Frontal cortex (tissue), 4 donors: Measurements from ENCODE around the gene NPY2R. TPM values are rescaled to one million over a fixed set of nuclear protein-coding genes. Genes with fewer than 3 reads are reported as not detected.

Experiments
- DNase-seq, 2 donors: peaks; one replicate each; pipeline ENCODE4 v3.0.0; 2012; ENCODE audit warnings: low spot score in 2 of 2
- FAIRE-seq: peaks from 2 replicates; lab custom pipeline; 2012; peaks lifted over from hg19 to GRCh38; lab: Jason Lieb, UNC
- total RNA-seq: library from RNA; depleted of rRNA; stranded (reverse); fragments of >200 nt; gene quantifications from one replicate; pipeline ENCODE4 v1.2.3, GENCODE V29; 2014
- donor health status: control.
- donor health status: control.
- donor health status: control.

Gene NPY2R
- total RNA-seq, 1 donor from 2014 or later, result 12.6 TPM

- FAIRE-seq (no peak), DNase-seq (no peak)
Observed at GRCh38 chr4:155248002-155248896, 39.8 kb downstream of the NPY2R start.

GRCh38 chr4:155249016-155249566, 40.7 kb downstream of the NPY2R start:
- FAIRE-seq, result no peak
- no peak for DNase-seq

DNA sequence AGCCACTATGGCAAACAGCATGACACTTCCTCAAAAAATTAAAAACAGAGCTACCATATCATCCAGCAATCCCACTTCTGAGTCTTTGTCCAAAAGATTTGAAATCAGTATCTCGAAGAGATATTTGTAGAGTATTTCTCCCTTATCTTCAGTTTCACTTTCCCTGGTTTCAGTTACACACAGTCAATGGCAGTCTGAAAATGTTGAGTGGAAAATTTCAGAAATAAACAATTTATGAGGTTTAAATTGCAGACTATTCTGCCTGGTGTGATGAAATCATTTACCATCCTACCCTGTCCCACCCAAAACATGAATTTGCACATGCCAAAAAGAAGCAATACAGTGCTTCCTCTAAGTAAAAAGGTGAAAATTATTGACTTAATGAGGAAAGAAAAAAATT, 43.9 kb downstream of the NPY2R start:
- no peak for FAIRE-seq

DNA sequence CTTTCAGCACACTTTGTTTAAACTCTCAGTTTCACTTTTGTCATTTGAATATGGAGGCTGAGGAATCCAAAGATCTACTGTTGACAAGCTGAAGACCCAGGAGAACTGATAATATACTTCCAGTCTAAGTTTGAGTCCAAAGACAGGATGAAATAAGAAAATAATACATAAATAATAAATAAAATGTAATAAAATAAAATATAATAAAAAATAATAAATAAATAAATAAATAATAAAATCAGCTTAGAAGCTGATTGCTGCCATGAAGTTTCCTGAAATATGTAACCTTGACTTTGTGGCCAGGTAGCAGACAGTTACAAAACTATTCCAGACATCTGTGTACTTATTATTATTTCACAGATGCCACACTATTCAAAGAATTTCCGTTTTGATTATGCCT, 55.0 kb downstream of the NPY2R start:
- FAIRE-seq, result no peak
- no peak for DNase-seq

More for the DNA sequence above, 43.9 kb downstream of the NPY2R start:
- DNase-seq, result no peak

DNA sequence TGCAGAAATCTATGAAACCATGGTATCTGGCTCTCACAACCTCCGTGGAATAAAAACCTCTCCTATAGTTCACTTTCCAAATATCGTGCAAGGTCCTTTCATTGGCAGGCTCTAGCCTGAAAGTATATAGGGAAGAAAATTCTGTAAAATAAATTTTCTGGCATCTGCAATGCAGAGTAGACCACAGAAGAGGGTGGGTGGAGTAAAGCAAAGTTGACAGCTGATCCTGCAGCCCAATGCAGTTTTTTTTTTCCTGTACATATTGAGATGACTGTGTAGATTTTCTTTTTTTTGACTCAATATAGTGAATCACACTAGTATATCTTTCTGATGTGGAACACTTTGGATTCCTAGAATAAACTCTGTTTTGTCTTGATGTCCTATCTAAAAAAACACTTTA, 56.7 kb downstream of the NPY2R start:
- FAIRE-seq (no peak), DNase-seq (no peak)

Other genes with a start within 250 kb of the NPY2R start
- 36.7 TPM for gene MAP9, start 168.3 kb downstream of the NPY2R start, total RNA-seq